ENCODE measurements around the gene RBM19.

Gene RBM19

DNA sequence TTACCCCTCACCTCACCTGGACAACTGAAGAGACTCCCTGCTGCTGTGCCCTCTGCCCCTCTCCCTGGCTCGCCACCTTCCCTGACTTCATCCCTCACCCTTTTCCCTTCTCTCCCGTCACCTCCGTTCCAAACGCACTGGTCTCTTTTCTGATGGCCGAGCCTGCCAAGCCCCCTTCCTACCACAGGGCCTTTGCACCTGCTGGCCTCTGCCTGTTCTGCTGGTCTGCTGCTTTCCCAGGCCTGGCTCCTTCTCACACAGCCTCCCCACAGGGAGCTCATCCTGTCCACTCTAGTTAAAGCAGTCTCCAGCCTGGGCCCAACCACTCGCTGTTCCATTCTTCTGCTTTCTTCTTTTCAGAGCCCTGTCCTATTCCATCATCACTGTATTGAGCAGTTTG lies 34.6 kb downstream of the RBM19 start:
- no peak for DNase-seq (ENCODE audit: extremely low read depth, insufficient read length)
- Histone ChIP-seq H3K4me3 (replicated peaks; ENCODE audit: low read depth, low read length) (no peak overlapping the region), H3K36me3 (ENCODE audit: control insufficient read depth, insufficient read depth, low read length) (peaks cover 9% of the 10 kb centered on the region), H3K27me3 (replicated peaks; ENCODE audit: control insufficient read depth, insufficient read depth, low read length) (no peaks in the 10 kb centered on the region)
- TF ChIP-seq, protein P1, sequence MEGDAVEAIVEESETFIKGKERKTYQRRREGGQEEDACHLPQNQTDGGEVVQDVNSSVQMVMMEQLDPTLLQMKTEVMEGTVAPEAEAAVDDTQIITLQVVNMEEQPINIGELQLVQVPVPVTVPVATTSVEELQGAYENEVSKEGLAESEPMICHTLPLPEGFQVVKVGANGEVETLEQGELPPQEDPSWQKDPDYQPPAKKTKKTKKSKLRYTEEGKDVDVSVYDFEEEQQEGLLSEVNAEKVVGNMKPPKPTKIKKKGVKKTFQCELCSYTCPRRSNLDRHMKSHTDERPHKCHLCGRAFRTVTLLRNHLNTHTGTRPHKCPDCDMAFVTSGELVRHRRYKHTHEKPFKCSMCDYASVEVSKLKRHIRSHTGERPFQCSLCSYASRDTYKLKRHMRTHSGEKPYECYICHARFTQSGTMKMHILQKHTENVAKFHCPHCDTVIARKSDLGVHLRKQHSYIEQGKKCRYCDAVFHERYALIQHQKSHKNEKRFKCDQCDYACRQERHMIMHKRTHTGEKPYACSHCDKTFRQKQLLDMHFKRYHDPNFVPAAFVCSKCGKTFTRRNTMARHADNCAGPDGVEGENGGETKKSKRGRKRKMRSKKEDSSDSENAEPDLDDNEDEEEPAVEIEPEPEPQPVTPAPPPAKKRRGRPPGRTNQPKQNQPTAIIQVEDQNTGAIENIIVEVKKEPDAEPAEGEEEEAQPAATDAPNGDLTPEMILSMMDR (IDR thresholded peaks at IDR 0.05; ENCODE audit: insufficient read depth, low read length, poor library complexity, severe bottlenecking): no peak

DNA sequence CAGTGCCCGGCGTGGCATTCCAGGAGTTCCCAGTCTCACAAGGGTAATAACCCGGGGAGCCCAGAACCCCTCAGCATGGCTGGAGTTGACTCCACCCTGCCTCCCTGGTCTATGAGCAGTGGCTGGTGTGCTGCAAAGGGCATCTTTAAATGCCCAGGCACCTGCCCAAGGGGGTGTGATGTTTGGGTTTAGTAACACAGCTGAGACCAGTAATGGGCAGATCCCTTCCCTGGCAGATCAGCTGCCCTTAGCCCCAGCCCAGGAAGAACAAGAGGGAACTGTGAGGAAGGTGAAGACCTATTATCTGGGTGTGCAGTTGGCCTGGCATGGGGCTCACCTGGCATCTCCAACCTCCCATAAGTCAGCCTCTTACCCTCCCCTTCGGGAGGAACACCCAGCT lies 35.9 kb downstream of the RBM19 start:
- no peak overlapping the region for H3K4me3 ChIP-seq (replicated peaks; ENCODE audit: low read depth, low read length)
- DNase-seq (ENCODE audit: extremely low read depth, insufficient read length): no peak
- H3K36me3 ChIP-seq (ENCODE audit: control insufficient read depth, insufficient read depth, low read length): peaks cover 14% of the 10 kb centered on the region
- H3K27me3 ChIP-seq (replicated peaks; ENCODE audit: control insufficient read depth, insufficient read depth, low read length): no peaks in the 10 kb centered on the region
- TF ChIP-seq, protein P1 (IDR thresholded peaks at IDR 0.05; ENCODE audit: insufficient read depth, low read length, poor library complexity, severe bottlenecking): no peak

DNA sequence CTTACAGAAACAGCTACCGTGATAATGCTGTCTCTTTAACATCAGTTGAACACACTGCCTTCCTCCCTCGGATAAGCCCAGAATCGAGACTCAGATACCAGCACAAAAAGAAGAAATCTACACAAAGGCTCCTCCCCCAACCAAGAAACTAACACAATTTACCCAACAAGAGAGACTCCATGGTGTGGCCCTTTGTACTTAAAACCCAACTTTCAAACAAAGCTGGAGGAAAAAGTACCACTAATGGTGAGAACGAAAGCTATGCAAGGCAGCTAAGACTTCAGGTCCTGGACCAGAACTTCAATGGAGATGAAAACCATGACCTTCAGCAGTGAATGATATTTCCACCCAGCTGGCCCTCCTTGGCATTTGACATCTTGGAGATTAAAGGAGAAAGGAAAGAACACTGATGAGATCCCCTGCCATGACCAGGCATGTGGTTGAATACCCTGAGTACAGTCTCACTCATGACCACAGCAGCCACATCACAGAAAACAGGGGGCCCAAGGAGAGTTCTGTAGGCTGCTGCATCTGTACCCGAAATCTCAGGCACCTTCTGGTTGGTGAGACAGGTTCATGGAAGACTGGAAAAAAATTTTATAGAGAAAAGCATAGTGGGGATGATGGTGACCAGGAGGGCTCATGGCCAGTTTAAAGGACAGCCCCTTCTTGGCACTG lies 36.7 kb downstream of the RBM19 start:
- DNase-seq (ENCODE audit: extremely low read depth, insufficient read length): no peak
- TF ChIP-seq, protein P1 (IDR thresholded peaks at IDR 0.05; ENCODE audit: insufficient read depth, low read length, poor library complexity, severe bottlenecking): no peak
- Histone ChIP-seq H3K27me3 (replicated peaks; ENCODE audit: control insufficient read depth, insufficient read depth, low read length) (no peaks in the 10 kb centered on the region), H3K4me3 (replicated peaks; ENCODE audit: low read depth, low read length) (no peak overlapping the region), H3K36me3 (ENCODE audit: control insufficient read depth, insufficient read depth, low read length) (peaks cover 14% of the 10 kb centered on the region)

DNA sequence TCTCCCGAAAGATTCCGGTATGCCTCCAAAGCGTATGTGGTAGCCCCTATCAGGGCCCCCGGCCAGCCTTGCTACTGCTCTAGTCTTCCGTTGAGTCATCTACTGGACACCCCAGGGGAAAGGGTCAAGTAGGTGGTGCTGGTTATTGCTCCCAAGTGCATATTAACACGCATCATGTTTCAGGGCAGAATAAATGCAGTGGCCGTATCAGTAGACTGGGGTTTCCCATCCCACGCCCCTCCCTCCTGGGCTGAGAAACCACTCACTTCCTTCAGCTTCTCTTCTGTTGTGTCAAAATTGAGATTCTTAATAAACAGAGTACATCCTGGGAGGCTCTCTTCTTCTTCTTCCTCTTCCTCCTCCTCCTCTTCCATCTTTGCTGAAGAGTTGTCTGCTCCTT lies 39.3 kb downstream of the RBM19 start:
- TF ChIP-seq, protein P1 (IDR thresholded peaks at IDR 0.05; ENCODE audit: insufficient read depth, low read length, poor library complexity, severe bottlenecking): no peak
- no peak for DNase-seq (ENCODE audit: extremely low read depth, insufficient read length)
- Histone ChIP-seq H3K4me3 (replicated peaks; ENCODE audit: low read depth, low read length) (no peak overlapping the region), H3K27me3 (replicated peaks; ENCODE audit: control insufficient read depth, insufficient read depth, low read length) (no peaks in the 10 kb centered on the region), H3K36me3 (ENCODE audit: control insufficient read depth, insufficient read depth, low read length) (peaks cover 26% of the 10 kb centered on the region)

DNA sequence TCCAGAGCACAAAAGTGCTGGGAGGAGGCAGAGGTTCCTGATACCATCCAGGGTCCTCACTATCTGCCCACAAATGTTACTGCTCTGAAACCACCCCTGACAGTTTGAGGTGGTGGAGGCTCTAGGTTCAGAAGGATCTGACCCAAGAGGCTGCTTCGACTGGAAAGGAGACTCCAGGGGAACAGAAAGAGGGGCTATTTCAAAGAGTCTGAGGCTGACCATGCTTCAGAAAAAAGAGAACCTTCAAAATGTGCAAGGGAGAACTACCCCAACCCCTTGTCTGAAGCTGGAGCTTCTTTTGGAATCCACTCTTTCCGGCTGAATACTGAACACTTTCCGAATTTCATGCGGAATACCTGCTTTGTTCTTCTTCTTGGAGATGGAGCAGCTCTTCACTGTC lies 41.8 kb downstream of the RBM19 start:
- H3K36me3 ChIP-seq (ENCODE audit: control insufficient read depth, insufficient read depth, low read length): peaks cover 25% of the 10 kb centered on the region
- TF ChIP-seq, protein P1 (IDR thresholded peaks at IDR 0.05; ENCODE audit: insufficient read depth, low read length, poor library complexity, severe bottlenecking): no peak

DNA sequence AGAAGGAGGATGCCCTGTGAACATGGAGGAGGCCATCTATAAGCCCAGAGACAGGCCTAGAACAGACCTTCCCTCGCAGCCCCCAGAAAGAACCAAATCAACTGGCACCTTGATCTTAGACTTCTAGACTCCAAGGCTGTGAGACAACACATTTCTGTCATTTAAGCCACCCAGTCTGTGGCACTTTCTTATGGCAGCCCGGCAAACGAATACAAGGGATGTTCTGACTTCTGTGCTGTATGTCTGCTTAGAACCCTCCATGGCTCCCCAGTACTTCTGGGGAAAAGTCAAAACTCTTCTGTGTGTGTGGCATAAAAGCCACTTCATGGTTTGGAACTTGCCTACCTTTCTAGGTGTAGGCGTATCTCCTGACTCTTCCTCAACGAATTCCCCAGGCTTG lies 42.9 kb downstream of the RBM19 start:
- Histone ChIP-seq H3K4me3 (replicated peaks; ENCODE audit: low read depth, low read length) (no peak overlapping the region), H3K36me3 (ENCODE audit: control insufficient read depth, insufficient read depth, low read length) (peaks cover 23% of the 10 kb centered on the region), H3K27me3 (replicated peaks; ENCODE audit: control insufficient read depth, insufficient read depth, low read length) (no peaks in the 10 kb centered on the region)
- no peak for DNase-seq (ENCODE audit: extremely low read depth, insufficient read length)
- TF ChIP-seq, protein P1 (IDR thresholded peaks at IDR 0.05; ENCODE audit: insufficient read depth, low read length, poor library complexity, severe bottlenecking): no peak

More for the DNA sequence above, 41.8 kb downstream of the RBM19 start:
- no peak for DNase-seq (ENCODE audit: extremely low read depth, insufficient read length)
- Histone ChIP-seq H3K27me3 (replicated peaks; ENCODE audit: control insufficient read depth, insufficient read depth, low read length) (no peaks in the 10 kb centered on the region), H3K4me3 (replicated peaks; ENCODE audit: low read depth, low read length) (no peak overlapping the region)

Measured in GM06990 (cell line).